Measurements from ENCODE around the gene MED6.

Gene MED6

GRCh38 chr14:70595443-70596185 is 4.8 kb downstream of the MED6 start:
- H3K4me1 ChIP-seq (ENCODE audit: control insufficient read depth, low read depth, low read length): no peaks in the 10 kb centered on the region
- no peak overlapping the region for H3K27ac ChIP-seq (ENCODE audit: low read length)
- H3K9ac ChIP-seq (ENCODE audit: low read length): no peak overlapping the region
- H3K9me3 ChIP-seq (ENCODE audit: control insufficient read depth, low read depth, low read length): no peaks in the 10 kb centered on the region
- peaks cover 58% of the 10 kb centered on the region for H3K36me3 ChIP-seq (ENCODE audit: control insufficient read depth, low read depth, low read length)
- no peak overlapping the region for H3K4me3 ChIP-seq (ENCODE audit: low read length)
- H3K27me3 ChIP-seq (ENCODE audit: control insufficient read depth, insufficient read depth, low read length): no peaks in the 10 kb centered on the region

DNA sequence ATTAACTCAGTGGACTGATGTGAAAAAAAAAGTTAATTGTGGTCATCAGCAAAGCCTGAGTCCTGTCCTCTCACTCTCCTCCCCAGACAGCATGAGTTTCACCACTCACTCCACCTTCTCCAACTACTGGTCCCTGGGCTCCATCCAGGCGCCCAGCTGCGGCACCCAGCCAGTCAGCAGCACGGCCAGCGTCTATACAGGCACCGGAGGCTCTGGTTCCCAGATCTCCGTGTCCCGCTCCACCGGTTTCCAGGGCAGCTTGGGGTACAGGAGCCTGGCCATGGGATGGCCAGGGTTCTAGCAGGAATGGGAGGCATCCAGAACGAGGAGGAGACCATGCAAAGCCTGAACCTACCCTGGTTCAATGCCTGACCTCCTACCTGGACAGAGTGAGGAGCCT is 6.0 kb downstream of the MED6 start:
- H3K9me3 ChIP-seq (ENCODE audit: control insufficient read depth, low read depth, low read length): no peaks in the 10 kb centered on the region
- H3K36me3 ChIP-seq (ENCODE audit: control insufficient read depth, low read depth, low read length): peaks cover 70% of the 10 kb centered on the region
- H3K27ac ChIP-seq (ENCODE audit: low read length): no peak overlapping the region
- H3K27me3 ChIP-seq (ENCODE audit: control insufficient read depth, insufficient read depth, low read length): no peaks in the 10 kb centered on the region
- no peak overlapping the region for H3K9ac ChIP-seq (ENCODE audit: low read length)
- no peaks in the 10 kb centered on the region for H3K4me1 ChIP-seq (ENCODE audit: control insufficient read depth, low read depth, low read length)
- no peak overlapping the region for H3K4me3 ChIP-seq (ENCODE audit: low read length)

DNA sequence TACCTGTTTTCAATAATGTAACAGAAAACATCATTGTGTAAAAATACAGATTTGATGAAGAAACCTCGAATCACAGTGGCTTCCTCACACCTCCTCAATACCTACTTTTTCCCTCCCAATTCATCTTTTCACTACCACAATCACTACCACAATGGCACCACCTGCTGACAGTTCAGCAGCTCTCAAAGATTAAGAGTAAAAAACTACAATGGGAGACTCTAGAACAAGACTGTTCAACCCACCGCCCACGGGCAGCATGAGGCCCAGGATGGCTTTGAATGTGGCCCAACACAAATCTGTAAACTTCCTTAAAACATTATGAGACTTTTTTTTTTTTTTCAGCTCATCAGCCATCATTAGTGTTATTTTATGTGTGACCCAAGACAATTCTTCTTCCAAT is 15.2 kb downstream of the MED6 start:
- Histone ChIP-seq H3K27ac (ENCODE audit: low read length) (no peak overlapping the region), H3K9ac (ENCODE audit: low read length) (no peak overlapping the region), H3K9me3 (ENCODE audit: control insufficient read depth, low read depth, low read length) (no peaks in the 10 kb centered on the region), H3K36me3 (ENCODE audit: control insufficient read depth, low read depth, low read length) (peaks cover 81% of the 10 kb centered on the region), H3K27me3 (ENCODE audit: control insufficient read depth, insufficient read depth, low read length) (no peaks in the 10 kb centered on the region), H3K4me3 (ENCODE audit: low read length) (no peak overlapping the region), H3K4me1 (ENCODE audit: control insufficient read depth, low read depth, low read length) (no peaks in the 10 kb centered on the region)

GRCh38 chr14:70576891-70577290 is 23.6 kb downstream of the MED6 start:
- Histone ChIP-seq H3K9ac (ENCODE audit: low read length) (no peak overlapping the region), H3K9me3 (ENCODE audit: control insufficient read depth, low read depth, low read length) (no peaks in the 10 kb centered on the region), H3K4me1 (ENCODE audit: control insufficient read depth, low read depth, low read length) (no peaks in the 10 kb centered on the region), H3K4me3 (ENCODE audit: low read length) (no peak overlapping the region), H3K36me3 (ENCODE audit: control insufficient read depth, low read depth, low read length) (peaks cover 12% of the 10 kb centered on the region), H3K27ac (ENCODE audit: low read length) (no peak overlapping the region), H3K27me3 (ENCODE audit: control insufficient read depth, insufficient read depth, low read length) (no peaks in the 10 kb centered on the region)

- no peak overlapping the region for H3K27ac ChIP-seq (ENCODE audit: low read length)
- H3K27me3 ChIP-seq (ENCODE audit: control insufficient read depth, insufficient read depth, low read length): no peaks in the 10 kb centered on the region
- H3K4me1 ChIP-seq (ENCODE audit: control insufficient read depth, low read depth, low read length): peaks cover 6% of the 10 kb centered on the region
Measured at GRCh38 chr14:70573050-70573449, 27.4 kb downstream of the MED6 start.

DNA sequence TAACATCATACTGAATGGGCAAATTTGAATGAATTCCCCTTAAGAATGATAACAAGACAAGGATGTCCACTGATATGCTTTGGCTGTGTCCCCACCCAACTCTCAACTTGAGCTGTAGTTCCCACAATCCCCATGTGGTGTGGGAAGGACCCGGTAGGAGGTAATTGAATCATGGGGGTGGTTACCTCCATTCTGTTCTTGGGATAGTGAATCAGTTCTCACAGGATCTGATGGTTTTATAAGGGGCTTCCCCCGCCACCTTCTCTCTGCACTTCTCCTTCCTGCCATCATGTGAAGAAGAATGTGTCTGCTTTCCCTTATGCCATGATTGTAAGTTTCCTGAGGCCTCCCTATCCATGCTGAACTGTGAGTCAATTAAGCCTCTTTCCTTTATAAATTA is 29.3 kb downstream of the MED6 start:
- Histone ChIP-seq H3K36me3 (ENCODE audit: control insufficient read depth, low read depth, low read length) (no peaks in the 10 kb centered on the region), H3K4me1 (ENCODE audit: control insufficient read depth, low read depth, low read length) (peaks cover 6% of the 10 kb centered on the region), H3K27me3 (ENCODE audit: control insufficient read depth, insufficient read depth, low read length) (no peaks in the 10 kb centered on the region), H3K4me3 (ENCODE audit: low read length) (no peak overlapping the region), H3K27ac (ENCODE audit: low read length) (no peak overlapping the region), H3K9me3 (ENCODE audit: control insufficient read depth, low read depth, low read length) (no peaks in the 10 kb centered on the region), H3K9ac (ENCODE audit: low read length) (no peak overlapping the region)

More at GRCh38 chr14:70573050-70573449, 27.4 kb downstream of the MED6 start:
- H3K36me3 ChIP-seq (ENCODE audit: control insufficient read depth, low read depth, low read length): no peaks in the 10 kb centered on the region
- H3K4me3 ChIP-seq (ENCODE audit: low read length): no peak overlapping the region
- H3K9ac ChIP-seq (ENCODE audit: low read length): no peak overlapping the region
- H3K9me3 ChIP-seq (ENCODE audit: control insufficient read depth, low read depth, low read length): no peaks in the 10 kb centered on the region

DNA sequence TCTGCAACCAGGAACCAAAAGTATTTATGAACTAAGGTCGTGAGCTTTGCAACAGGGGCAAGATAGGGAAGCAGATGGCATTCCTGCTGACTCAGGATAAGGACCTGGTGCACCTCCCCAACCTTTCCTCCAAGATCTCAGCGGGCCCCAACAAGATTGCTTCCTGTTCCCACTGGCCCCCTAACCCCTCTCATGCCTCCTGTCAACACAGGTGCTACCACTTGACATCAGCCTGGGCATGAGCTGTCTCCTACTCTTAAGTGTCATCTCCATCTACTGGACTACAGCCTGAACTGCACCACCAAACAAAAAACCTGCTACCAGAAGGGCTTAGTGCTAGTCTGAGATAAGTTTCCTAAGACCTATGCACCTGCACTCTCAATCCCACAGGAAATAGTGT is 32.7 kb downstream of the MED6 start:
- H3K27me3 ChIP-seq (ENCODE audit: control insufficient read depth, insufficient read depth, low read length): no peaks in the 10 kb centered on the region
- H3K9me3 ChIP-seq (ENCODE audit: control insufficient read depth, low read depth, low read length): peaks cover 2% of the 10 kb centered on the region
- H3K4me3 ChIP-seq (ENCODE audit: low read length): no peak overlapping the region
- peaks cover 9% of the 10 kb centered on the region for H3K36me3 ChIP-seq (ENCODE audit: control insufficient read depth, low read depth, low read length)
- H3K27ac ChIP-seq (ENCODE audit: low read length): no peak overlapping the region
- no peak overlapping the region for H3K9ac ChIP-seq (ENCODE audit: low read length)
- H3K4me1 ChIP-seq (ENCODE audit: control insufficient read depth, low read depth, low read length): peaks cover 6% of the 10 kb centered on the region

DNA sequence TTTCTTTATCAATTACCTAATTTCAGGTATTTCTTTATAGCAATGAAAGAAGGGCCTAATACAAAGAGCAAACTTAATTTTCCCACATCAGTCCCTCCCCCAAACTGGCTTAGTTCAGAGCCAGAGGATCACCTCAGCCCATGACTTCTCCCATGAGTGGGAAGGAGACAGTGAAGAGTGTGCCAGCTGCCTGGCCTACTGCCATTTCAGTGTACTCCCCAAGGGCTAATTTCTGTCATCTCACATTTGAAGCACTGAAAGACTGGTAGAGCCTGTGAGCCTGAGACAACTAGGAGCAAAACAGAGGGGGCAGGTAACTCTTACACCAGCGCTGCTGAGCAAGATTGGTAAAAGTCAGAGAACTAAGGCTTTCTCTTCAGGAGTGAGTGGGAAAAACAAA is 36.6 kb downstream of the MED6 start:
- Histone ChIP-seq H3K9me3 (ENCODE audit: control insufficient read depth, low read depth, low read length) (peaks cover 20% of the 10 kb centered on the region), H3K36me3 (ENCODE audit: control insufficient read depth, low read depth, low read length) (peaks cover 12% of the 10 kb centered on the region), H3K9ac (ENCODE audit: low read length) (no peak overlapping the region), H3K27ac (ENCODE audit: low read length) (no peak overlapping the region), H3K4me1 (ENCODE audit: control insufficient read depth, low read depth, low read length) (no peaks in the 10 kb centered on the region), H3K27me3 (ENCODE audit: control insufficient read depth, insufficient read depth, low read length) (no peaks in the 10 kb centered on the region), H3K4me3 (ENCODE audit: low read length) (no peak overlapping the region)

GRCh38 chr14:70563417-70563816 is 37.0 kb downstream of the MED6 start:
- Histone ChIP-seq H3K4me1 (ENCODE audit: control insufficient read depth, low read depth, low read length) (no peaks in the 10 kb centered on the region), H3K9ac (ENCODE audit: low read length) (no peak overlapping the region), H3K4me3 (ENCODE audit: low read length) (no peak overlapping the region), H3K27ac (ENCODE audit: low read length) (no peak overlapping the region), H3K27me3 (ENCODE audit: control insufficient read depth, insufficient read depth, low read length) (no peaks in the 10 kb centered on the region), H3K9me3 (ENCODE audit: control insufficient read depth, low read depth, low read length) (peaks cover 20% of the 10 kb centered on the region), H3K36me3 (ENCODE audit: control insufficient read depth, low read depth, low read length) (peaks cover 12% of the 10 kb centered on the region)

GRCh38 chr14:70558356-70558755 is 42.1 kb downstream of the MED6 start:
- no peak overlapping the region for H3K27ac ChIP-seq (ENCODE audit: low read length)
- H3K27me3 ChIP-seq (ENCODE audit: control insufficient read depth, insufficient read depth, low read length): no peaks in the 10 kb centered on the region
- H3K9ac ChIP-seq (ENCODE audit: low read length): no peak overlapping the region
- no peak overlapping the region for H3K4me3 ChIP-seq (ENCODE audit: low read length)
- H3K36me3 ChIP-seq (ENCODE audit: control insufficient read depth, low read depth, low read length): peaks cover 3% of the 10 kb centered on the region
- peaks cover 20% of the 10 kb centered on the region for H3K9me3 ChIP-seq (ENCODE audit: control insufficient read depth, low read depth, low read length)
- H3K4me1 ChIP-seq (ENCODE audit: control insufficient read depth, low read depth, low read length): no peaks in the 10 kb centered on the region

DNA sequence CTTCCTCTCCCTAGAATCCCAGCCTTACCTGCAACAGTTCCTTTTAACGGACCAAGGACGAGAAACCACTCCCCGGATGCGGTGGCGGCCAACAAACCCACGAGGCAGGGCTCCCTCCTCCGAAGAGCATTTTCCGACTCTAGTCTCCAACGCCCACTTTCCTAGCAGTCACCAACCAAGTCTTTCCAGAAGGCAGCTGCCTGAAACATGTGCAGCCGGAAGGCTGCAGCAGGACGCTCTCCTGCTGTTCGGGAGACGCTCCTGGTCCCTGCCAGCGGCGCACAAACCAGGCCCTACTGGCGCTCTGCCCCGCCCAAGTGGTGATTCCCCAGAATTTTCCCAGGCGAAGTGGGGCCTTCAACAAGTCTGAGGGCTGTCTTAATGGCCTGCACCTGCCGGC is 44.6 kb downstream of the MED6 start:
- H3K9me3 ChIP-seq (ENCODE audit: control insufficient read depth, low read depth, low read length): peaks cover 3% of the 10 kb centered on the region
- no peak overlapping the region for H3K9ac ChIP-seq (ENCODE audit: low read length)
- H3K4me1 ChIP-seq (ENCODE audit: control insufficient read depth, low read depth, low read length): no peaks in the 10 kb centered on the region
- no peaks in the 10 kb centered on the region for H3K36me3 ChIP-seq (ENCODE audit: control insufficient read depth, low read depth, low read length)
- H3K4me3 ChIP-seq (ENCODE audit: low read length): no peak overlapping the region
- no peaks in the 10 kb centered on the region for H3K27me3 ChIP-seq (ENCODE audit: control insufficient read depth, insufficient read depth, low read length)
- no peak overlapping the region for H3K27ac ChIP-seq (ENCODE audit: low read length)

DNA sequence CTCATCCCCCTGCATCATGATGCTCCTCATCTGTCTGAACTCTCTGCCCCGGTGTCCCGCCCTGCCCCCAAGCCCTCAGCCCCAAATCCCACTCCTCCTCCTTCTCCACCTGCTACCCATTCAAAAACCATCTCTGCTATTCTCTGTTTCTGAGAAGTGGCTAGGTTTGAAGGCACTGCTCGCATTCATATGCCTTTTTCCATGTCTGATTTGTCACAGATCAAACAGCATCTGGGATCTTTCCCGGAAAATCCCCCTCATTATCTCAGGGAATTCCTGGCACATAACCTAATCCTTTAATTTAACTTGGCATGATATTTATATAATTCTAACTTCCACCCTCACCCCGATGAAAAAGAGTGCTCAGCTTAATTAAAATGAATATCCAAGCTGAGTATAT is 62.4 kb downstream of the MED6 start:
- Histone ChIP-seq H3K9me3 (ENCODE audit: control insufficient read depth, low read depth, low read length) (no peaks in the 10 kb centered on the region), H3K27me3 (ENCODE audit: control insufficient read depth, insufficient read depth, low read length) (no peaks in the 10 kb centered on the region), H3K4me1 (ENCODE audit: control insufficient read depth, low read depth, low read length) (no peaks in the 10 kb centered on the region), H3K9ac (ENCODE audit: low read length) (no peak overlapping the region), H3K27ac (ENCODE audit: low read length) (no peak overlapping the region), H3K4me3 (ENCODE audit: low read length) (no peak overlapping the region), H3K36me3 (ENCODE audit: control insufficient read depth, low read depth, low read length) (no peaks in the 10 kb centered on the region)

Data from iPS-18a (cell line).